Stimulated activated naive CD4-positive, alpha-beta T cell treated with Interleukin-2 at 50 U/mL for 16 hours (primary cell): ENCODE results near the gene USH1G.

Source experiments
- DNase-seq: peaks from one replicate; lab custom pipeline; 2025; lab: John Stamatoyannopoulos, UW

The USH1G gene

GRCh38 chr17:74903034-74903433, 20.0 kb downstream of the USH1G start:
- no peak for DNase-seq

GRCh38 chr17:74901353-74902135, 21.5 kb downstream of the USH1G start:
- no peak for DNase-seq

GRCh38 chr17:74900208-74900607, 22.8 kb downstream of the USH1G start:
- DNase-seq: no peak

- DNase-seq: no peak
These were observed 24.6 kb downstream of the USH1G start for GRCh38 chr17:74898376-74898946.

GRCh38 chr17:74893936-74894671, 29.0 kb downstream of the USH1G start:
- DNase-seq: no peak

- DNase-seq: peak; percentile 2
These were observed 29.8 kb downstream of the USH1G start, which contains the start of gene FADS6 for GRCh38 chr17:74892974-74893911. TSS of gene FADS6 (minus strand) at chr17:74893633. CDS start at chr17:74893595, 38 bp downstream.

- DNase-seq: no peak
These were observed 30.8 kb downstream of the USH1G start for GRCh38 chr17:74892013-74892841.

- DNase-seq: no peak
These were observed 32.5 kb downstream of the USH1G start for GRCh38 chr17:74890554-74890953.

- no peak for DNase-seq
These were observed 34.6 kb downstream of the USH1G start for GRCh38 chr17:74888469-74888868.

- DNase-seq: no peak
These were observed 39.8 kb downstream of the USH1G start for GRCh38 chr17:74883241-74883745.

- no peak for DNase-seq
These were observed 40.4 kb downstream of the USH1G start for GRCh38 chr17:74882517-74883240.

- no peak for DNase-seq
These were observed 42.0 kb downstream of the USH1G start for GRCh38 chr17:74881073-74881472.

- DNase-seq: no peak
These were observed 43.7 kb downstream of the USH1G start for GRCh38 chr17:74879308-74879707.

- no peak for DNase-seq
These were observed 44.4 kb downstream of the USH1G start for GRCh38 chr17:74878658-74879057.

GRCh38 chr17:74877592-74878548, 45.2 kb downstream of the USH1G start:
- DNase-seq: no peak

- DNase-seq: no peak
These were observed 47.0 kb downstream of the USH1G start for GRCh38 chr17:74875977-74876593.

GRCh38 chr17:74875155-74875976, 47.7 kb downstream of the USH1G start:
- no peak for DNase-seq
